Measurements from ENCODE around the gene ITGB3BP. TPM values are rescaled to one million over a fixed set of nuclear protein-coding genes. Genes with fewer than 3 reads are reported as not detected.

Gene ITGB3BP
- total and polyA plus RNA-seq, 2 of the 4 experiments (the other 2 are of a cell fraction) = 8.1 to 11.9 TPM

- Histone ChIP-seq H3K56ac (ENCODE audit: extremely low read depth, insufficient read depth, low read length) (no peak overlapping the region), H3K4me1 (ENCODE audit: control insufficient read depth, insufficient read depth, low read length) (no peaks in the 10 kb centered on the region), H4K8ac (ENCODE audit: low read depth in 2 of 2, low read length in 2 of 2) (no peak overlapping the region), H4K20me1 (ENCODE audit: insufficient read depth, low read length) (no peaks in the 10 kb centered on the region), H3K36me3 (ENCODE audit: control insufficient read depth, insufficient read depth, low read length) (no peaks in the 10 kb centered on the region), H3K23ac (ENCODE audit: low read depth, low read length) (no peak overlapping the region), H2BK15ac (ENCODE audit: low read depth, low read length) (no peak overlapping the region), H3K9me1 (ENCODE audit: insufficient read depth, low read length) (no peaks in the 10 kb centered on the region), H4K91ac (ENCODE audit: insufficient read depth, low read depth, low read length) (no peak overlapping the region), H3K9me3 (ENCODE audit: control insufficient read depth, insufficient read depth, low read length) (no peaks in the 10 kb centered on the region), H3K79me1 (ENCODE audit: low read depth in 1 of 2, low read length in 2 of 2) (no peaks in the 10 kb centered on the region), H3K4me3 (ENCODE audit: insufficient read depth, low read depth, low read length) (no peak overlapping the region), H3K4me2 (ENCODE audit: low read depth, low read length) (no peak overlapping the region), H2AK9ac (replicated peaks; ENCODE audit: low read depth, low read length, poor library complexity) (no peak overlapping the region), H3K27me3 (ENCODE audit: control insufficient read depth, insufficient read depth, low read length) (no peaks in the 10 kb centered on the region), H3K18ac (ENCODE audit: low read depth, low read length) (no peak overlapping the region), H2BK5ac (ENCODE audit: low read depth, low read length, poor library complexity, severe bottlenecking) (no peak overlapping the region), H2BK120ac (ENCODE audit: low read depth, low read length) (no peak overlapping the region), H2AK5ac (ENCODE audit: low read depth, low read length) (no peak overlapping the region), H3K9ac (ENCODE audit: low read depth, low read length) (no peak overlapping the region), H2AFZ (replicated peaks; ENCODE audit: low read length, poor library complexity) (no peak overlapping the region), H3K27ac (ENCODE audit: insufficient read depth, low read length) (no peak overlapping the region), H4K5ac (ENCODE audit: low read depth, low read length) (no peak overlapping the region), H2BK20ac (ENCODE audit: low read depth, low read length) (no peak overlapping the region), H3K14ac (replicated peaks; ENCODE audit: low read depth, low read length) (no peak overlapping the region), H3K4ac (ENCODE audit: low read depth, low read length) (no peak overlapping the region)
- CTCF ChIA-PET = no interaction called here
- in situ Hi-C loops (cut with MboI; ENCODE audit: low sequenced_read_pairs) (no loop called here), intact Hi-C loops (cut with micrococcal nuclease) (no loop called here), dilution Hi-C loops (cut with HindIII; ENCODE audit: low sequenced_read_pairs, unreplicated experiment) (no loop called here)
- no peak for ATAC-seq (ENCODE audit: low read depth)
- TF ChIP-seq USF2 (IDR thresholded peaks at IDR 0.05; ENCODE audit: low read depth, low read length) (no peak), RCOR1 (IDR thresholded peaks at IDR 0.05; ENCODE audit: insufficient replicate concordance, low read length) (no peak), MXI1 (IDR thresholded peaks at IDR 0.05; ENCODE audit: borderline replicate concordance, low read depth, low read length) (no peak), CTCF (conservative IDR thresholded peaks at IDR 0.05; ENCODE audit: low read depth, low read length) (no peak), RAD21 (IDR thresholded peaks at IDR 0.05; ENCODE audit: low read length) (no peak), RFX5 (IDR thresholded peaks at IDR 0.05; ENCODE audit: low read depth, low read length) (no peak), NFE2L2 (IDR thresholded peaks at IDR 0.05; ENCODE audit: low read depth, low read length) (no peak), POLR2A (IDR thresholded peaks at IDR 0.05; ENCODE audit: low read depth, low read length) (no peak), CHD1 (IDR thresholded peaks at IDR 0.05; ENCODE audit: low read depth, low read length) (no peak), BHLHE40 (IDR thresholded peaks at IDR 0.05; ENCODE audit: low read depth, low read length) (no peak), MAFK (IDR thresholded peaks at IDR 0.05; ENCODE audit: low read depth, low read length) (no peak), SMC3 (IDR thresholded peaks at IDR 0.05; ENCODE audit: low read depth, low read length) (no peak), FOS (IDR thresholded peaks at IDR 0.05; ENCODE audit: low read depth, low read length) (no peak), CEBPB (IDR thresholded peaks at IDR 0.05; ENCODE audit: low read depth, low read length) (no peak), MAZ (IDR thresholded peaks at IDR 0.05; ENCODE audit: borderline replicate concordance, low read depth, low read length) (no peak), ELK1 (IDR thresholded peaks at IDR 0.05; ENCODE audit: borderline replicate concordance, low read depth, low read length) (no peak)
- DNase-seq = no peak
- POLR2A ChIA-PET (ENCODE audit: unreplicated experiment) = no interaction called here
- no TSS peak for BruUV-seq (replicated peaks)
- no CpG with 5 or more reads among the region's 10 CpGs for WGBS, 2 experiments (ENCODE audit: extremely low coverage in 2 of 2, insufficient read length in 1 of 2)
These were observed 13.3 kb downstream of the ITGB3BP start for GRCh38 chr1:63509718-63510117.
